ENCODE measurements around the gene NKD2.

The NKD2 gene

GRCh38 chr5:1012313-1012841, 3.8 kb downstream of the NKD2 start:
- Mint-ChIP-seq H3K4me3 (no peak overlapping the region), H3K4me1 (ENCODE audit: low read depth) (peaks cover 7% of the 10 kb centered on the region), H3K27me3 (peaks cover 19% of the 10 kb centered on the region), H3K9me3 (ENCODE audit: low read depth) (no peaks in the 10 kb centered on the region), H3K27ac (no peak overlapping the region), H3K36me3 (no peaks in the 10 kb centered on the region)

DNA sequence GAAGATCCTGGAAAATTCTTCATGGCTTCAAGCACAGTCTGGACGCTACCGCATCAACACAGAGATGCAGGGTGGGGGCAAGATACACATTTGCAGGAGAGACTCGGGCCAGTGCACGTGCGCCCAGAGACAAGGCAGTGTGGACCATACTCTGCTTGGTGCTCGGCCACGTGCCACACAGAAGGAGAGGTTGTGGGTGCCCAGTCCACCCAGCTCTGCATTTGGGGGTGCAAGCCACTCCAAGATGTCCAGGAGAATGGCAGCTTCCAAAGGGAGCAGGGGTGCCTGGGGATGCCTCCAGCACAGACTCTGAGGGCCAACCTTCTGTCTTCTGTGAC, 4.3 kb downstream of the NKD2 start:
- Mint-ChIP-seq H3K27ac (no peak overlapping the region), H3K27me3 (peaks cover 19% of the 10 kb centered on the region), H3K4me3 (no peak overlapping the region), H3K36me3 (no peaks in the 10 kb centered on the region), H3K9me3 (ENCODE audit: low read depth) (no peaks in the 10 kb centered on the region), H3K4me1 (ENCODE audit: low read depth) (peaks cover 7% of the 10 kb centered on the region)

- Mint-ChIP-seq H3K4me1 (ENCODE audit: low read depth) (peaks cover 4% of the 10 kb centered on the region), H3K27ac (no peak overlapping the region), H3K36me3 (no peaks in the 10 kb centered on the region), H3K27me3 (peaks cover 18% of the 10 kb centered on the region), H3K9me3 (ENCODE audit: low read depth) (no peaks in the 10 kb centered on the region), H3K4me3 (no peak overlapping the region)
These were observed 4.8 kb downstream of the NKD2 start for GRCh38 chr5:1013238-1013947.

GRCh38 chr5:1013948-1014301, 5.3 kb downstream of the NKD2 start:
- peaks cover 18% of the 10 kb centered on the region for H3K27me3 Mint-ChIP-seq
- no peaks in the 10 kb centered on the region for H3K36me3 Mint-ChIP-seq
- H3K9me3 Mint-ChIP-seq (ENCODE audit: low read depth), result no peaks in the 10 kb centered on the region
- H3K27ac Mint-ChIP-seq, result no peak overlapping the region
- peaks cover 4% of the 10 kb centered on the region for H3K4me1 Mint-ChIP-seq (ENCODE audit: low read depth)
- H3K4me3 Mint-ChIP-seq, result no peak overlapping the region

GRCh38 chr5:1014346-1014745, 5.7 kb downstream of the NKD2 start:
- Mint-ChIP-seq H3K36me3 (no peaks in the 10 kb centered on the region), H3K27me3 (peaks cover 18% of the 10 kb centered on the region), H3K4me3 (no peak overlapping the region), H3K9me3 (ENCODE audit: low read depth) (no peaks in the 10 kb centered on the region), H3K27ac (no peak overlapping the region), H3K4me1 (ENCODE audit: low read depth) (peaks cover 4% of the 10 kb centered on the region)

DNA sequence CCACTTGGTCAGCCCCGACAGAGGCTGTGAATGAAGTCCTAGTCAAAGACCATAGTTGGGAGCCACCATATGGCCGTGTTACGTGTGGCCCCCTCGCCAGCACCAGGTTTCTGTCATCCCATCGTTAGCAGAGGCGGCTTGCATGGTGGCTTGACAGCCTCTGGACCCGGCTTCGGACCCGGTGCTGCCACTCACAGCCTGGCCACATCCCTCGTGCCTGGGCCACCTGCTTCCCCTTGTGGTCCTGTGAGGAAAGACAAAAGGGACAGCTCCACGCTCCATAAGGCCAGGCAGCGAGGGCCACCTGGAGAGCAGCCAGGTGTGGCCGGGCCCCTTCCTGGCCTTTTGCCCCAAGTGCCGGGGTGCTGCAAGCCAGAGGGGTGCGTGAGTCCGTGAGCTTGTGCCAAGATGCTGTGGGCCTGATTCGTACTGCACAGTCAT, 6.2 kb downstream of the NKD2 start:
- Mint-ChIP-seq H3K4me1 (ENCODE audit: low read depth) (peaks cover 2% of the 10 kb centered on the region), H3K27ac (no peak overlapping the region), H3K9me3 (ENCODE audit: low read depth) (no peaks in the 10 kb centered on the region), H3K4me3 (no peak overlapping the region), H3K36me3 (no peaks in the 10 kb centered on the region), H3K27me3 (peaks cover 16% of the 10 kb centered on the region)

DNA sequence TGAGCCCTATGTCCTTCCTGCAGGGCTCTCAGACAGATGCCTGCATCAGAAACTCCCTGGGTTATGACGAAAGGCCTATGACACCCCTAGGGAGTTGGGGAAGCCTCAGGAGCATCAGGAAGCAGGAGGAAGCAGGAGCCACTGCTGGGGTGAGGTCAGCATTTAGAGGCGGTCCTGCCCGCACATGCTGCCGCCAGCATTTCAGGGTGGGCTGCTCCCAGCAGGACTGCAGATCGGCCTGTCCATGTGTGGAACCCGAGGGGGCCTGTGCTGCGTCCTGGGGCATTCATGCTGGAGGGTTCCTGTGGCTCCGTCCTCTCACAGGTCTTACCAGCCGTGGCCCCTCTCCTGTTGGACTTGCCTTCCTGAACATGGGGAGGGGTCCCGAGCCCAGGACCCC, 6.9 kb downstream of the NKD2 start:
- Mint-ChIP-seq H3K36me3 (no peaks in the 10 kb centered on the region), H3K9me3 (ENCODE audit: low read depth) (no peaks in the 10 kb centered on the region), H3K4me3 (no peak overlapping the region), H3K27ac (no peak overlapping the region), H3K4me1 (ENCODE audit: low read depth) (no peaks in the 10 kb centered on the region), H3K27me3 (peaks cover 11% of the 10 kb centered on the region)

GRCh38 chr5:1016036-1016435, 7.4 kb downstream of the NKD2 start:
- Mint-ChIP-seq H3K36me3 (no peaks in the 10 kb centered on the region), H3K4me3 (no peak overlapping the region), H3K4me1 (ENCODE audit: low read depth) (no peaks in the 10 kb centered on the region), H3K9me3 (ENCODE audit: low read depth) (no peaks in the 10 kb centered on the region), H3K27me3 (peaks cover 8% of the 10 kb centered on the region), H3K27ac (no peak overlapping the region)

- Mint-ChIP-seq H3K9me3 (ENCODE audit: low read depth) (no peaks in the 10 kb centered on the region), H3K27ac (no peak overlapping the region), H3K27me3 (peaks cover 4% of the 10 kb centered on the region), H3K4me3 (no peak overlapping the region), H3K4me1 (ENCODE audit: low read depth) (no peaks in the 10 kb centered on the region), H3K36me3 (no peaks in the 10 kb centered on the region)
These were observed 7.9 kb downstream of the NKD2 start for GRCh38 chr5:1016476-1016875.

DNA sequence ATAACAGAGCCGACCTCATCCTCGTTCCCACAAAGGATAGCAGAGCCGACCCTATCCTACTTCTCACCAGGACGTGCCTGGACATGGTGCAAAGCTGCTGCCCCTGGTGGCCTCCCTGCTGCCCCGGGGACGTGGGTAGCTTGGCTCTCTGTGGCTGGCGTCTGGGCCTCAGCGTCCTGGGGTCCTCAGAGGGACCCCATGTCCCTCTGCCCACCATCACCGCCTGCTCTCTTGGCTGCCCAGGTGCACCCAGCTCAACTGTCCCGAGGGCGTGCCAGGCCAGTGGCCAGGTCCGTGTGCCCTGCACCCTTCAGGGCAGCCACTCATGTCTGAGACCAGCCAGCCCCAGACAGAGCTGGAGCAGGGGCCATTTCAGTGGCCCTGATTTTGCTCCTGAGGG, 8.5 kb downstream of the NKD2 start:
- Mint-ChIP-seq H3K9me3 (ENCODE audit: low read depth) (no peaks in the 10 kb centered on the region), H3K27ac (no peak overlapping the region), H3K27me3 (peaks cover under 1% of the 10 kb centered on the region), H3K4me3 (no peak overlapping the region), H3K4me1 (ENCODE audit: low read depth) (no peaks in the 10 kb centered on the region), H3K36me3 (no peaks in the 10 kb centered on the region)

GRCh38 chr5:1017691-1018455, 9.3 kb downstream of the NKD2 start:
- H3K27ac Mint-ChIP-seq, result no peak overlapping the region

GRCh38 chr5:1018596-1018995, 10.0 kb downstream of the NKD2 start:
- H3K4me1 Mint-ChIP-seq (ENCODE audit: low read depth), result no peaks in the 10 kb centered on the region
- no peak overlapping the region for H3K4me3 Mint-ChIP-seq
- no peak overlapping the region for H3K27ac Mint-ChIP-seq
- H3K9me3 Mint-ChIP-seq (ENCODE audit: low read depth), result no peaks in the 10 kb centered on the region
- no peaks in the 10 kb centered on the region for H3K36me3 Mint-ChIP-seq
- H3K27me3 Mint-ChIP-seq, result no peaks in the 10 kb centered on the region

More at GRCh38 chr5:1017691-1018455, 9.3 kb downstream of the NKD2 start:
- Mint-ChIP-seq H3K4me3 (no peak overlapping the region), H3K9me3 (ENCODE audit: low read depth) (no peaks in the 10 kb centered on the region), H3K36me3 (no peaks in the 10 kb centered on the region), H3K4me1 (ENCODE audit: low read depth) (no peaks in the 10 kb centered on the region), H3K27me3 (no peaks in the 10 kb centered on the region)

GRCh38 chr5:1019001-1019905, 10.7 kb downstream of the NKD2 start:
- Mint-ChIP-seq H3K27me3 (no peaks in the 10 kb centered on the region), H3K9me3 (ENCODE audit: low read depth) (no peaks in the 10 kb centered on the region), H3K36me3 (no peaks in the 10 kb centered on the region), H3K4me3 (no peak overlapping the region), H3K27ac (no peak overlapping the region), H3K4me1 (ENCODE audit: low read depth) (no peaks in the 10 kb centered on the region)

GRCh38 chr5:1020452-1020961, 11.9 kb downstream of the NKD2 start:
- H3K4me3 Mint-ChIP-seq, result no peak overlapping the region
- H3K9me3 Mint-ChIP-seq (ENCODE audit: low read depth), result no peaks in the 10 kb centered on the region
- no peaks in the 10 kb centered on the region for H3K27me3 Mint-ChIP-seq
- H3K36me3 Mint-ChIP-seq, result no peaks in the 10 kb centered on the region
- no peaks in the 10 kb centered on the region for H3K4me1 Mint-ChIP-seq (ENCODE audit: low read depth)
- no peak overlapping the region for H3K27ac Mint-ChIP-seq

Measured in activated naive CD8-positive, alpha-beta T cell (primary cell).